SK-N-SH (cell line): Measurements from ENCODE around the gene SCTR.

Source experiments
- CTCF ChIP-seq: fragments of 200-600 bp; sonication (generic); IDR thresholded peaks from 2 replicates; pipeline ENCODE4 v1.6.1; 2017; ENCODE audit warnings: antibody characterized with exemption, mild to moderate bottlenecking, moderate library complexity
- EP300 ChIP-seq, 2 experiments: IDR thresholded peaks; 2 replicates each; pipeline versions ENCODE4 v1.4.0 to v1.6.1; 2012; ENCODE audit warnings: borderline replicate concordance in 1 of 2, low read depth in 1 of 2, low read length in 1 of 2
- EZH2phosphoT487 ChIP-seq: fragments of 200-600 bp; sonication (generic); IDR thresholded peaks from 2 replicates; pipeline ENCODE4 v1.6.1; 2017; ENCODE audit warnings: low read depth, mixed run types, mild to moderate bottlenecking, antibody characterized with exemption, moderate library complexity, borderline replicate concordance
- YY1 ChIP-seq: IDR thresholded peaks from 2 replicates; pipeline ENCODE4 v1.4.0; 2012; ENCODE audit warnings: low read depth, mild to moderate bottlenecking
- TF ChIP-seq, protein P1 (sequence below): IDR thresholded peaks from 2 replicates; pipeline ENCODE4; 2012

DNA sequence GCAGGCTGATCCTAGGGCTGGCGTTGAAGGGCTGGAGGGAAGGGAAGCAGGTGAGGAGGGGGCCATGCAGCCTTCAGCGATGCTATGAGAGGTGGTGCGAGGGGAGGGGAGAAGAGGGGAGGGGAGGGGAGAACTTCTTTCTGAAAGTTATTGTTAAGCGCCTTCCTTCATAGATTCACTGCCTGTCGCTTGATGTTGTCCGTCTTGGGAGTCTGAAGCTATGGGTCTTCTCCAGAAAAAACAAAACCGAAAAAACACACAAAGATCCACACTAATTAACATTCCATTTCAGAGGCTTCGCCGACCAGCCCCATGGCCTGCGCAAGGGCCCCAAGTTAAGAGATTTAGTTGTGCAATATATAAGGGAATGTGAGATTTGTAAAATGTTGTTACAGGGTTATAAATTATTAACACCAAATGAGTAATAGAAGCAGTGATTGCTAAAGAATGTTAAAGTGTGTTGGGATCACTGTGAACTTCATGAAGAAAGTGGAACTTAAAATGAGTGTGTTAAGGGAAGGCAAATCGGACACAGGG is 20.7 kb upstream of the SCTR start:
- TF ChIP-seq CTCF: no peak
- TF ChIP-seq YY1: no peak
- no peak for TF ChIP-seq EZH2phosphoT487
- TF ChIP-seq, protein P1, sequence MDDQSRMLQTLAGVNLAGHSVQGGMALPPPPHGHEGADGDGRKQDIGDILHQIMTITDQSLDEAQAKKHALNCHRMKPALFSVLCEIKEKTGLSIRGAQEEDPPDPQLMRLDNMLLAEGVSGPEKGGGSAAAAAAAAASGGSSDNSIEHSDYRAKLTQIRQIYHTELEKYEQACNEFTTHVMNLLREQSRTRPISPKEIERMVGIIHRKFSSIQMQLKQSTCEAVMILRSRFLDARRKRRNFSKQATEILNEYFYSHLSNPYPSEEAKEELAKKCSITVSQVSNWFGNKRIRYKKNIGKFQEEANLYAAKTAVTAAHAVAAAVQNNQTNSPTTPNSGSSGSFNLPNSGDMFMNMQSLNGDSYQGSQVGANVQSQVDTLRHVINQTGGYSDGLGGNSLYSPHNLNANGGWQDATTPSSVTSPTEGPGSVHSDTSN: no peak
- TF ChIP-seq EP300 (IDR thresholded peaks at IDR 0.05; ENCODE audit: borderline replicate concordance in 1 of 2, low read depth in 1 of 2, low read length in 1 of 2): no peak
